Uterus (tissue), 2 donors: ENCODE results near the gene ACTN1.

Source experiments
- POLR2A ChIP-seq, 2 donors: fragments of 450-650 bp; IDR thresholded peaks; one replicate each; pipeline ENCODE4 v1.6.1; 2016; ENCODE audit warnings: antibody characterized with exemption in 2 of 2, mild to moderate bottlenecking in 1 of 2, moderate library complexity in 1 of 2
- TF ChIP-seq, protein P1 (sequence below), 4 experiments: fragments of 200-600 bp in 2 of 4; fragments of 450-650 bp in 2 of 4; sonication (generic) in 2 of 4; IDR thresholded peaks; one replicate each; pipeline ENCODE4 v1.5.1; 2016 to 2019; ENCODE audit warnings: antibody characterized with exemption in 4 of 4, mild to moderate bottlenecking in 2 of 4, moderate library complexity in 1 of 4

GRCh38 chr14:68974759-68975347 is 4.2 kb downstream of the ACTN1 start:
- TF ChIP-seq, protein P1, sequence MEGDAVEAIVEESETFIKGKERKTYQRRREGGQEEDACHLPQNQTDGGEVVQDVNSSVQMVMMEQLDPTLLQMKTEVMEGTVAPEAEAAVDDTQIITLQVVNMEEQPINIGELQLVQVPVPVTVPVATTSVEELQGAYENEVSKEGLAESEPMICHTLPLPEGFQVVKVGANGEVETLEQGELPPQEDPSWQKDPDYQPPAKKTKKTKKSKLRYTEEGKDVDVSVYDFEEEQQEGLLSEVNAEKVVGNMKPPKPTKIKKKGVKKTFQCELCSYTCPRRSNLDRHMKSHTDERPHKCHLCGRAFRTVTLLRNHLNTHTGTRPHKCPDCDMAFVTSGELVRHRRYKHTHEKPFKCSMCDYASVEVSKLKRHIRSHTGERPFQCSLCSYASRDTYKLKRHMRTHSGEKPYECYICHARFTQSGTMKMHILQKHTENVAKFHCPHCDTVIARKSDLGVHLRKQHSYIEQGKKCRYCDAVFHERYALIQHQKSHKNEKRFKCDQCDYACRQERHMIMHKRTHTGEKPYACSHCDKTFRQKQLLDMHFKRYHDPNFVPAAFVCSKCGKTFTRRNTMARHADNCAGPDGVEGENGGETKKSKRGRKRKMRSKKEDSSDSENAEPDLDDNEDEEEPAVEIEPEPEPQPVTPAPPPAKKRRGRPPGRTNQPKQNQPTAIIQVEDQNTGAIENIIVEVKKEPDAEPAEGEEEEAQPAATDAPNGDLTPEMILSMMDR (IDR thresholded peaks at IDR 0.05), result no peak
- TF ChIP-seq POLR2A (IDR thresholded peaks at IDR 0.05), result no peak
